IMR-90 (cell line): ENCODE results near the gene LNX1. TPM values are rescaled to one million over a fixed set of nuclear protein-coding genes. Genes with fewer than 3 reads are reported as not detected.

ENCODE experiments used
- ATAC-seq: fragments of 200-7000 bp; cut with Tn5 transposase; 2 replicates; pipeline ENCODE4 v1.9.1; 2020; ENCODE audit warnings: low read depth, mild to moderate bottlenecking, moderate library complexity
- BruUV-seq: library from RNA; stranded (reverse); fragments of 400-500 nt; replicated peaks from 2 replicates; lab custom pipeline; 2021; lab: Mats Ljungman, UMichigan
- CTCF ChIA-PET: fragments of 300-600 bp; formaldehyde crosslinking; extraction: SDS; loops from one replicate; lab custom pipeline; 2021; ENCODE audit warnings: antibody characterized with exemption; lab: Yijun Ruan, JAX
- POLR2A ChIA-PET: fragments of 300-600 bp; sonication (Branson Sonifier 250); formaldehyde crosslinking; loops from one replicate; lab custom pipeline; 2022; ENCODE audit warnings: antibody characterized with exemption; ENCODE audit not compliant: unreplicated experiment; lab: Charles Lee
- DNase-seq: peaks from one replicate; pipeline ENCODE4 v3.0.0; 2013
- H2AFZ ChIP-seq: replicated peaks from 2 replicates; pipeline ENCODE3; 2013; ENCODE audit warnings: low read length, mild to moderate bottlenecking; ENCODE audit not compliant: poor library complexity
- H2AK5ac ChIP-seq: 2 replicates; pipeline ENCODE4 v1.6.1; 2013; ENCODE audit warnings: low read depth, low read length, inconsistent platforms
- H2AK9ac ChIP-seq: replicated peaks from 2 replicates; pipeline ENCODE3; 2013; ENCODE audit warnings: mild to moderate bottlenecking, low read depth, low read length, moderate library complexity; ENCODE audit not compliant: poor library complexity
- H2BK120ac ChIP-seq: 2 replicates; pipeline ENCODE4 v1.6.1; 2013; ENCODE audit warnings: low read depth, low read length, inconsistent platforms
- H2BK15ac ChIP-seq: 3 replicates; pipeline ENCODE4 v1.6.1; 2013; ENCODE audit warnings: low read depth, low read length, inconsistent platforms
- H2BK20ac ChIP-seq: 2 replicates; pipeline ENCODE4 v1.6.1; 2013; ENCODE audit warnings: low read depth, mild to moderate bottlenecking, inconsistent platforms, low read length, moderate library complexity
- H2BK5ac ChIP-seq: 2 replicates; pipeline ENCODE4 v1.6.1; 2013; ENCODE audit warnings: mild to moderate bottlenecking, low read depth, low read length, inconsistent platforms; ENCODE audit not compliant: poor library complexity, severe bottlenecking
- H3K14ac ChIP-seq: replicated peaks from 2 replicates; pipeline ENCODE4 v1.6.1; 2013; ENCODE audit warnings: low read depth, low read length, inconsistent platforms
- H3K18ac ChIP-seq: 2 replicates; pipeline ENCODE4 v1.6.1; 2013; ENCODE audit warnings: low read depth, low read length, control low read depth
- H3K23ac ChIP-seq: 2 replicates; pipeline ENCODE4 v1.6.1; 2013; ENCODE audit warnings: low read depth, low read length, inconsistent platforms
- H3K27ac ChIP-seq: 2 replicates; pipeline ENCODE4 v1.5.1; 2013; ENCODE audit warnings: mild to moderate bottlenecking, control low read depth, low read length; ENCODE audit not compliant: insufficient read depth
- H3K27me3 ChIP-seq: 2 replicates; pipeline ENCODE4 v1.6.1; 2013; ENCODE audit warnings: low read length; ENCODE audit not compliant: control insufficient read depth, insufficient read depth
- H3K36me3 ChIP-seq: 2 replicates; pipeline ENCODE4 v1.6.1; 2013; ENCODE audit warnings: low read length, mixed read lengths; ENCODE audit not compliant: control insufficient read depth, insufficient read depth
- H3K4ac ChIP-seq: 2 replicates; pipeline ENCODE4 v1.6.1; 2013; ENCODE audit warnings: low read depth, low read length, inconsistent platforms
- H3K4me1 ChIP-seq: 2 replicates; pipeline ENCODE4 v1.6.1; 2013; ENCODE audit warnings: low read length, mixed read lengths; ENCODE audit not compliant: control insufficient read depth, insufficient read depth
- H3K4me2 ChIP-seq: 2 replicates; pipeline ENCODE4 v1.6.1; 2013; ENCODE audit warnings: low read depth, mild to moderate bottlenecking, control low read depth, low read length, moderate library complexity
- H3K4me3 ChIP-seq: 2 replicates; pipeline ENCODE4 v1.5.1; 2013; ENCODE audit warnings: low read depth, mild to moderate bottlenecking, control low read depth, low read length, moderate library complexity; ENCODE audit not compliant: insufficient read depth
- H3K56ac ChIP-seq: 2 replicates; pipeline ENCODE4 v1.6.1; 2013; ENCODE audit warnings: low read length, inconsistent platforms; ENCODE audit not compliant: insufficient read depth; ENCODE audit errors: extremely low read depth
- H3K79me1 ChIP-seq, 2 experiments: 2 replicates each; pipeline ENCODE4 v1.6.1; 2013; ENCODE audit warnings: low read length in 2 of 2, inconsistent platforms in 1 of 2, low read depth in 1 of 2
- H3K9ac ChIP-seq: 2 replicates; pipeline ENCODE4 v1.6.1; 2013; ENCODE audit warnings: low read depth, low read length, control low read depth
- H3K9me1 ChIP-seq: 2 replicates; pipeline ENCODE4 v1.6.1; 2013; ENCODE audit warnings: low read length, inconsistent platforms; ENCODE audit not compliant: insufficient read depth
- H3K9me3 ChIP-seq: 2 replicates; pipeline ENCODE4 v1.6.1; 2013; ENCODE audit warnings: low read length; ENCODE audit not compliant: control insufficient read depth, insufficient read depth
- H4K20me1 ChIP-seq: 2 replicates; pipeline ENCODE4 v1.6.1; 2013; ENCODE audit warnings: low read length, inconsistent platforms; ENCODE audit not compliant: insufficient read depth
- H4K5ac ChIP-seq: 2 replicates; pipeline ENCODE4 v1.6.1; 2013; ENCODE audit warnings: mild to moderate bottlenecking, low read depth, low read length, control low read depth
- H4K8ac ChIP-seq, 2 experiments: 2 replicates each; pipeline ENCODE4 v1.6.1; 2013; ENCODE audit warnings: low read depth in 2 of 2, low read length in 2 of 2, control low read depth in 1 of 2, inconsistent platforms in 1 of 2
- H4K91ac ChIP-seq: 2 replicates; pipeline ENCODE4 v1.6.1; 2013; ENCODE audit warnings: low read depth, low read length, inconsistent platforms; ENCODE audit not compliant: insufficient read depth
- BHLHE40 ChIP-seq: fragments of 150-350 bp; IDR thresholded peaks from 2 replicates; pipeline ENCODE4 v1.6.1; 2016; ENCODE audit warnings: mild to moderate bottlenecking, low read depth, low read length
- CEBPB ChIP-seq: IDR thresholded peaks from 2 replicates; pipeline ENCODE4 v1.6.1; 2012; ENCODE audit warnings: low read depth, low read length, improper control_type of control experiment
- ELK1 ChIP-seq: fragments of 150-350 bp; IDR thresholded peaks from 2 replicates; pipeline ENCODE4 v1.6.1; 2016; ENCODE audit warnings: low read depth, mild to moderate bottlenecking, low read length, moderate library complexity, borderline replicate concordance
- FOS ChIP-seq: fragments of 150-350 bp; IDR thresholded peaks from 2 replicates; pipeline ENCODE4 v1.6.1; 2016; ENCODE audit warnings: low read depth, low read length
- MAFK ChIP-seq: IDR thresholded peaks from 2 replicates; pipeline ENCODE4 v1.6.1; 2012; ENCODE audit warnings: low read depth, low read length, improper control_type of control experiment
- MAZ ChIP-seq: IDR thresholded peaks from 2 replicates; pipeline ENCODE4 v1.6.1; 2012; ENCODE audit warnings: low read depth, mild to moderate bottlenecking, low read length, improper control_type of control experiment, moderate library complexity, borderline replicate concordance
- MXI1 ChIP-seq: IDR thresholded peaks from 2 replicates; pipeline ENCODE4 v1.6.1; 2012; ENCODE audit warnings: low read depth, mild to moderate bottlenecking, low read length, moderate library complexity, borderline replicate concordance
- RCOR1 ChIP-seq: IDR thresholded peaks from 2 replicates; pipeline ENCODE4 v1.6.1; 2012; ENCODE audit warnings: mild to moderate bottlenecking, low read length, improper control_type of control experiment; ENCODE audit not compliant: insufficient replicate concordance
- RFX5 ChIP-seq: IDR thresholded peaks from 2 replicates; pipeline ENCODE4 v1.8.0; 2012; ENCODE audit warnings: low read depth, mild to moderate bottlenecking, low read length, moderate library complexity
- WGBS, 2 experiments: methylation state at CpG; one replicate each; pipeline versions ENCODE4 v1.1.5 to v1.1.7; 2013; ENCODE audit warnings: missing lambda C conversion rate in 2 of 2; ENCODE audit not compliant: insufficient read length in 1 of 2; ENCODE audit errors: extremely low coverage in 2 of 2; 5-methylcytosine and 5-hydroxymethylcytosine counted together
- dilution Hi-C: fragments of 300-500 bp; cut with HindIII; formaldehyde crosslinking; loops from one replicate; pipeline ENCODE4 v1.14.3; 2018; ENCODE audit warnings: low sequenced_read_pairs; ENCODE audit not compliant: unreplicated experiment
- in situ Hi-C: fragments of 300-500 bp; cut with MboI; formaldehyde crosslinking; loops from 3 replicates; pipeline ENCODE4 v1.14.3; 2019; ENCODE audit warnings: low sequenced_read_pairs, inconsistent platforms, mixed read lengths
- intact Hi-C: fragments of 100-400 bp; cut with micrococcal nuclease; formaldehyde crosslinking; loops from 2 replicates; pipeline ENCODE4 v1.10.0; 2022
- polyA plus RNA-seq, 3 experiments: library from polyadenylated mRNA; depleted of rRNA; stranded (reverse); fragments of >200 nt; gene quantifications; 2 replicates each; pipeline ENCODE4 v1.2.3, GENCODE V29; 2012; ENCODE audit warnings: low replicate concordance in 1 of 3
- total RNA-seq: library from RNA; depleted of rRNA; stranded (reverse); fragments of >200 nt; gene quantifications from 2 replicates; pipeline ENCODE4 v1.2.3, GENCODE V29; 2012
- TF ChIP-seq, protein P1 (sequence below): fragments of 150-350 bp; IDR thresholded peaks from 2 replicates; pipeline ENCODE4 v1.6.1; 2017; ENCODE audit warnings: mild to moderate bottlenecking, antibody characterized with exemption, low read length, low read depth

Gene LNX1
- total and polyA plus RNA-seq, 2 of the 4 experiments (the other 2 are of a cell fraction): 0.15 to 0.36 TPM

DNA sequence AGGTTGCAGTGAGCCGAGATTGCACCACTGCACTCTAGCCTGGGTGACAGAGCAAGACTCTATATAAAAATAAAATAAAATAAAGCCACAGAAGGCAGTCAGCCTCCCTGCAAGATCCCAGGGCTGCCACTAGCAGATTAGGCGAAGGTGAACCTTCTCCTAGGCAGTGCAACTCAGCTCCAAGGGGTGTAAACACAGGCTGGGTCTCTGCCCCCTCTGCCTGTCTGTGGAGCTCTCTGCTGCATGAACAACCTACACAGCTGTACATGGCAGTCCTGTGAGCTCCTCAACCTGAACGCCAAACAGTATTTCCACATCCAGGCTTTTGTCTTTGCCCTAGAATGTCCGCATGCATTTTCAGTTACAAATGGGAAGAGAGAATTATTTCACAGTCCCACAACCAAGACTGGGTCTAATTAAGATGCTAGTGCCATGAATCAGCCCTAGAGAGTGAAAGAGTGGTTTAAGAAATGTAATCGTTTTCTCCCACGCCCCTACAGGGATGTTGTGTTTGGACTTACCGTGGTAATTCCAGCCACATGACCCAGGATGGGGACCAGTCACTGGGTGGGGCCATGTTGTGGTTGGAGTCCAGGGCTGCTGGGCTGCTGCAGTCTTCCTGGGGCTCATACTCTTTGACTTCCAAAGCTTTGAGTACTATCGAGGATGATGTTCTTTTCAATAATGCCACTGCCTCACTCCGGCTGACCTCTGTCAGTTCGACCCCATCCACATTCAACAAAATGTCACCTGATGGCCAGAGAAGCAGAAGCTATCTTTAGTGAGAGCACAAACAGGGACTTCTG lies 114.9 kb downstream of the LNX1 start:
- TF ChIP-seq MAZ (peak; percentile 33; the same call in 1 of the 2 replicates), RFX5 (no peak), FOS (peak; percentile 83), RCOR1 (peak; percentile 43), MXI1 (0 out of 2 replicates have a peak, but pooled peaks have one; percentile 56), ELK1 (no peak), CEBPB (peak; percentile 70), BHLHE40 (peak; percentile 50; the same call in 1 of the 2 replicates), MAFK (peak; percentile 20; the same call in 1 of the 2 replicates)
- TF ChIP-seq, protein P1, sequence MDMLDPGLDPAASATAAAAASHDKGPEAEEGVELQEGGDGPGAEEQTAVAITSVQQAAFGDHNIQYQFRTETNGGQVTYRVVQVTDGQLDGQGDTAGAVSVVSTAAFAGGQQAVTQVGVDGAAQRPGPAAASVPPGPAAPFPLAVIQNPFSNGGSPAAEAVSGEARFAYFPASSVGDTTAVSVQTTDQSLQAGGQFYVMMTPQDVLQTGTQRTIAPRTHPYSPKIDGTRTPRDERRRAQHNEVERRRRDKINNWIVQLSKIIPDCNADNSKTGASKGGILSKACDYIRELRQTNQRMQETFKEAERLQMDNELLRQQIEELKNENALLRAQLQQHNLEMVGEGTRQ: peak; percentile 92
- WGBS, 2 experiments: 100% methylated on average over 1 of the region's 10 CpGs; no CpG with 5 or more reads in 1 of the 2 experiments
- H3K27ac ChIP-seq: peak overlapping the region; percentile 93
- intact Hi-C loops: loop anchor here (5.0 kb wide), 5 partner anchors 101 to 751 kb away; partner anchors contain the start of gene PDGFRA
- H2AFZ ChIP-seq: peak overlapping the region; percentile 82
- H3K79me1 ChIP-seq: no peaks in the 10 kb centered on the region
- no peak overlapping the region for H3K4me3 ChIP-seq
- CTCF ChIA-PET: interaction anchor here (0.9 kb wide), 1 partner anchor 14 kb away, joined by 3 read pairs; no protein-coding TSS in a partner anchor
- H3K18ac ChIP-seq: peak overlapping the region; percentile 92
- H3K36me3 ChIP-seq: no peaks in the 10 kb centered on the region
- H2BK20ac ChIP-seq: peak overlapping the region; percentile 98
- dilution Hi-C loops: no loop called here
- ATAC-seq: peak; percentile 87
- H3K4me1 ChIP-seq: peaks cover 20% of the 10 kb centered on the region
- H4K20me1 ChIP-seq: no peaks in the 10 kb centered on the region
- H3K23ac ChIP-seq: peak overlapping the region; percentile 95
- peak overlapping the region; percentile 38 to 79 for H4K8ac ChIP-seq
- POLR2A ChIA-PET: interaction anchor here (1.0 kb wide), 1 partner anchor 117 kb away, joined by 4 read pairs; no protein-coding TSS in a partner anchor
- H3K27me3 ChIP-seq: no peaks in the 10 kb centered on the region
- H3K9me3 ChIP-seq: no peaks in the 10 kb centered on the region
- peak overlapping the region; percentile 47 for H2AK9ac ChIP-seq
- peak overlapping the region; percentile 95 for H4K91ac ChIP-seq
- DNase-seq: peak; percentile 98
- H3K9me1 ChIP-seq: peaks cover 7% of the 10 kb centered on the region; the same call in 1 of the 2 replicates
- peak overlapping the region; percentile 96 for H2BK5ac ChIP-seq
- BruUV-seq: no TSS peak
- H2BK15ac ChIP-seq: peak overlapping the region; percentile 71; the same call in 2 of the 3 replicates
- peak overlapping the region; percentile 73 for H2AK5ac ChIP-seq
- H3K4me2 ChIP-seq: peak overlapping the region; percentile 62
- in situ Hi-C loops: no loop called here
- peak overlapping the region; percentile 92 for H4K5ac ChIP-seq
- peak overlapping the region; percentile 50 for H3K9ac ChIP-seq
- H2BK120ac ChIP-seq: peak overlapping the region; percentile 98
- peak overlapping the region; percentile 95 for H3K14ac ChIP-seq
- peak overlapping the region; percentile 73; the same call in 1 of the 2 replicates for H3K56ac ChIP-seq
- H3K4ac ChIP-seq: peak overlapping the region; percentile 98
